ENCODE results near the gene TLE1. TPM values are rescaled to one million over a fixed set of nuclear protein-coding genes. Genes with fewer than 3 reads are reported as not detected.

TLE1 gene
- total RNA-seq, 1 experiment from 2014 or later = 79.3 TPM

DNA sequence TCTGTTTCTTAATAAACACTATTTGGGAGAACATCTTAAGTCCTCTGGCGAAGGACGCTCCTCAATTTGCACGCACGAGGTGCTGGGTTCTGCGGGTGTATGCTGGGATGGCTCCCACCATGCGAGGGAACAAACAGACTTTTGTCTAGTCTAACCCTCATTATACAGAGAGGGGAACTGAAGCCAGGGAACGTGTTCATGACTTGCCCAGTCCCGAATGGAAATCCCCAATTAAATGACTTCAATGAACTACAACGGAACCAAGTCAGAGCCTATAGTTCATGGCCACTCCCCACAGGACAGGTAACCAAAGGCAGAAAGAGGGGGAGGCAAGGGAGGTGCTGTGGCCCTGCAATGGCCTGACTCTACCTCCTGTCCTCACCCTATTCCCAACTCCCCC lies 9.3 kb downstream of the TLE1 start:
- Histone ChIP-seq H3K56ac (ENCODE audit: insufficient read length, low read depth, low read length) (no peak overlapping the region), H3K4me2 (ENCODE audit: insufficient read depth, insufficient read length, low read length) (no peak overlapping the region), H3K4ac (ENCODE audit: low read depth, low read length) (no peak overlapping the region), H3K27ac (ENCODE audit: insufficient read length, low read depth, low read length) (no peak overlapping the region), H3K9me3 (ENCODE audit: control insufficient read depth, low read depth, low read length) (no peaks in the 10 kb centered on the region), H2AFZ (ENCODE audit: low read length) (no peak overlapping the region), H4K5ac (ENCODE audit: insufficient read length, low read depth, low read length) (peak overlapping the region; percentile 46), H3K27me3 (ENCODE audit: insufficient read depth, low read length) (no peaks in the 10 kb centered on the region), H3K79me2 (ENCODE audit: insufficient read depth, low read length) (peaks cover 67% of the 10 kb centered on the region), H2BK20ac (ENCODE audit: low read depth, low read length, poor library complexity, severe bottlenecking) (no peak overlapping the region), H2BK15ac (ENCODE audit: low read depth, low read length) (no peak overlapping the region), H2BK5ac (ENCODE audit: insufficient read length, low read length) (no peak overlapping the region), H3T11ph (ENCODE audit: low read length) (no peak overlapping the region), H3K23ac (ENCODE audit: insufficient read length, low read depth, low read length) (no peak overlapping the region), H4K8ac (replicated peaks; ENCODE audit: insufficient read length, low read depth, low read length) (no peak overlapping the region), H3K79me1 (ENCODE audit: insufficient read depth, low read depth, low read length, poor library complexity, severe bottlenecking) (peaks cover 5% of the 10 kb centered on the region), H3K4me1 (ENCODE audit: insufficient read depth, low read length) (no peaks in the 10 kb centered on the region), H2AK5ac (ENCODE audit: insufficient read length, low read length) (no peak overlapping the region), H2BK12ac (ENCODE audit: insufficient read length, low read depth, low read length) (no peak overlapping the region), H3K14ac (ENCODE audit: insufficient read depth, low read length) (no peak overlapping the region), H3K18ac (ENCODE audit: insufficient read length, low read depth, low read length) (no peak overlapping the region), H3K9ac (ENCODE audit: extremely low read depth, insufficient read length, low read length) (no peak overlapping the region), H4K91ac (ENCODE audit: insufficient read length, low read depth, low read length) (no peak overlapping the region), H2BK120ac (ENCODE audit: low read depth, low read length, poor library complexity, severe bottlenecking) (no peak overlapping the region), H3K23me2 (ENCODE audit: insufficient read length, low read depth, low read length, poor library complexity, severe bottlenecking) (no peaks in the 10 kb centered on the region), H4K20me1 (ENCODE audit: control insufficient read depth, insufficient read depth, insufficient read length) (no peaks in the 10 kb centered on the region)
- Mint-ChIP-seq H3K4me1 (peaks cover 22 to 43% of the 10 kb centered on the region in 2 experiments), H3K36me3 (ENCODE audit: insufficient read depth in 1 of 3, low read depth in 3 of 3) (peaks cover 20 to 52% (median 46%) of the 10 kb centered on the region in 3 experiments), H3K4me3 (peak overlapping the region in 1 of 2 experiments; percentile 27; a peak in 1 of 5 replicates), H3K27me3 (ENCODE audit: low read depth) (no peaks in the 10 kb centered on the region), H3K27ac (peak overlapping the region; percentile 16 to 88 (median 58)), H3K9me3 (no peaks in the 10 kb centered on the region)
- no peak for DNase-seq
- WGBS (ENCODE audit: extremely low coverage, insufficient read length, low lambda C conversion rate) = no CpG with 5 or more reads among the region's 9 CpGs
- TF ChIP-seq, protein P1, sequence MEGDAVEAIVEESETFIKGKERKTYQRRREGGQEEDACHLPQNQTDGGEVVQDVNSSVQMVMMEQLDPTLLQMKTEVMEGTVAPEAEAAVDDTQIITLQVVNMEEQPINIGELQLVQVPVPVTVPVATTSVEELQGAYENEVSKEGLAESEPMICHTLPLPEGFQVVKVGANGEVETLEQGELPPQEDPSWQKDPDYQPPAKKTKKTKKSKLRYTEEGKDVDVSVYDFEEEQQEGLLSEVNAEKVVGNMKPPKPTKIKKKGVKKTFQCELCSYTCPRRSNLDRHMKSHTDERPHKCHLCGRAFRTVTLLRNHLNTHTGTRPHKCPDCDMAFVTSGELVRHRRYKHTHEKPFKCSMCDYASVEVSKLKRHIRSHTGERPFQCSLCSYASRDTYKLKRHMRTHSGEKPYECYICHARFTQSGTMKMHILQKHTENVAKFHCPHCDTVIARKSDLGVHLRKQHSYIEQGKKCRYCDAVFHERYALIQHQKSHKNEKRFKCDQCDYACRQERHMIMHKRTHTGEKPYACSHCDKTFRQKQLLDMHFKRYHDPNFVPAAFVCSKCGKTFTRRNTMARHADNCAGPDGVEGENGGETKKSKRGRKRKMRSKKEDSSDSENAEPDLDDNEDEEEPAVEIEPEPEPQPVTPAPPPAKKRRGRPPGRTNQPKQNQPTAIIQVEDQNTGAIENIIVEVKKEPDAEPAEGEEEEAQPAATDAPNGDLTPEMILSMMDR (conservative IDR thresholded peaks at IDR 0.05) = no peak
